ENCODE data around the gene MMRN2.

MMRN2 gene

DNA sequence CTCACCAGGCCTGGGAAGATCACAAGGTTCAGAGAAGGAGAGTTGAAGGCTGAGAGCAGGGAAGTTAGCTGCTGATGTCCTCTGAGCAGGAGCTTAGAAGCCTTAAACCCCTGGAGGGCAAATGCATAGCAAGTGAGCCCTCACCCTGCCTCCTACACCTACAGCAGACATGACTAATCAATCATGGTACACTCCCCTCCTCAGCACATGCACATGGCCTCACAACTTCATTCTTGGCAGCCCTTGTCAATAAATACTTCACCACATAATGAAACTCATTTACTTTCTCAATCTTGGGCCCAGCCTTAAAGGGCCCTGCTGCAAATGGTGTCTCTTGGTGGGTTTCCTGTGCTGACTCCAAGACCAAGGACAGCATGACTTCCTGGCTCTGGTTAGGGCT, 12.9 kb downstream of the MMRN2 start:
- H3K4me1 Mint-ChIP-seq: peaks cover 15% of the 10 kb centered on the region
- no peak overlapping the region for H3K4me3 Mint-ChIP-seq
- H3K27me3 Mint-ChIP-seq (ENCODE audit: low read depth): peaks cover 7% of the 10 kb centered on the region
- H3K27ac Mint-ChIP-seq: peak overlapping the region in 1 of 3 experiments; percentile 38
- TF ChIP-seq, protein P1, sequence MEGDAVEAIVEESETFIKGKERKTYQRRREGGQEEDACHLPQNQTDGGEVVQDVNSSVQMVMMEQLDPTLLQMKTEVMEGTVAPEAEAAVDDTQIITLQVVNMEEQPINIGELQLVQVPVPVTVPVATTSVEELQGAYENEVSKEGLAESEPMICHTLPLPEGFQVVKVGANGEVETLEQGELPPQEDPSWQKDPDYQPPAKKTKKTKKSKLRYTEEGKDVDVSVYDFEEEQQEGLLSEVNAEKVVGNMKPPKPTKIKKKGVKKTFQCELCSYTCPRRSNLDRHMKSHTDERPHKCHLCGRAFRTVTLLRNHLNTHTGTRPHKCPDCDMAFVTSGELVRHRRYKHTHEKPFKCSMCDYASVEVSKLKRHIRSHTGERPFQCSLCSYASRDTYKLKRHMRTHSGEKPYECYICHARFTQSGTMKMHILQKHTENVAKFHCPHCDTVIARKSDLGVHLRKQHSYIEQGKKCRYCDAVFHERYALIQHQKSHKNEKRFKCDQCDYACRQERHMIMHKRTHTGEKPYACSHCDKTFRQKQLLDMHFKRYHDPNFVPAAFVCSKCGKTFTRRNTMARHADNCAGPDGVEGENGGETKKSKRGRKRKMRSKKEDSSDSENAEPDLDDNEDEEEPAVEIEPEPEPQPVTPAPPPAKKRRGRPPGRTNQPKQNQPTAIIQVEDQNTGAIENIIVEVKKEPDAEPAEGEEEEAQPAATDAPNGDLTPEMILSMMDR (IDR thresholded peaks at IDR 0.05; ENCODE audit: unreplicated experiment in 3 of 3): no peak
- H3K36me3 Mint-ChIP-seq (ENCODE audit: low read depth): no peaks in the 10 kb centered on the region
- peaks cover 7% of the 10 kb centered on the region for H3K9me3 Mint-ChIP-seq

DNA sequence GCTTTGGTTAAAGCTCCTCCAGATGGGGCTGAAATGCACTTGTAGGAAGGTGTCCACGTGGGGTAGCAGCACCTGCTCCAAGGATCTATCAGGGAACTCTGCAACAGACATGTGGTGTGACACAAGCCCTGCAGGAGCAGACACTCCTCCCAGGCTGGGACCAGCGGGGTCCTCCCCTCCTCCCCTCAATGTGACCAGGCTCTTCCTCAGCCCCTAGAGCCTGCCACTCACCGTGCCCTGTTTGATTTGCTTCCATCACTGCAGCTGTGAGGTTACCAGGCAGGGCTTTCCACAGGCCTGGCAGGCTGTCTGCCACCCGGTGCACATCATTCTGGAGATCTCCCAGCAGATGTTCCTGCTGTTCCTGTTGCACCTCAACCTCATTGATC, 13.4 kb downstream of the MMRN2 start:
- H3K4me3 Mint-ChIP-seq: no peak overlapping the region
- peaks cover 8% of the 10 kb centered on the region for H3K27me3 Mint-ChIP-seq (ENCODE audit: low read depth)
- H3K9me3 Mint-ChIP-seq: peaks cover 7% of the 10 kb centered on the region
- no peaks in the 10 kb centered on the region for H3K36me3 Mint-ChIP-seq (ENCODE audit: low read depth)
- peaks cover 16% of the 10 kb centered on the region for H3K4me1 Mint-ChIP-seq
- TF ChIP-seq, protein P1 (IDR thresholded peaks at IDR 0.05; ENCODE audit: unreplicated experiment in 3 of 3): no peak
- H3K27ac Mint-ChIP-seq: peak overlapping the region in 1 of 3 experiments; percentile 38

DNA sequence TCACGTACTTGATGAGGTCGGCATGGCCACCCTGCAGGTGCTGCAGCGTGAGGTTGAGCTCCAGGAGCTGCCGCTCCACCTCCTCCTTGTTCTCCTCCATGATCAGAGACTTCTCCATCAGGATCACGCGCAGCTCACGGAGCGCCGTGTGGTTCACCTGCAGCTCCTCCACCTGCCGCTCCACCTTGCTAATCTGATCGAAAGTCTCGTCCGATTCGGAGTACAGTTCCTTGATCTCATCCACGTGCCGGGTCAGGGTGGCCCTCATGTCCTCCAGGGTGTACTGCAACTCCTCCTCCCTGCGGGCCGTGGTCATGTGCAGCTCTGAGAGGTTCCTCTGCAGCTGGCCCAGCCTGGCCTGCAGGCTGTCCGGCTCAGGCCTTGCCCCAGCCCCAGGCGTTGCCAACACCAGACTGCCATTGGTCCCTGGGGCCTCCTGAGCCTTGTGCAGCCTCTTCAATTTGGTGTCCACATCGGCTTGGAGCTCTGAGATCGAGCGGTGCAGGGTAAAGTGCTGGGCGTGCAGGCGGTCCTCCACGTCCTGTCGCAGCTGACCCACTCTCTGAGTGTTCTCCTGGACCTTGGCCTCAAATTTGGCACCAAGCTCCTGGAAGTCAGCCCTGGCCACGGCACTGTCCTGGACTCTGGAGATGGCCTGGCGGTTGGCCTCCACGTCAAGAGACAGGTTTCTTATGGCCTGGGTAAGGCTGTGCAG, 13.9 kb downstream of the MMRN2 start:
- TF ChIP-seq, protein P1 (IDR thresholded peaks at IDR 0.05; ENCODE audit: unreplicated experiment in 3 of 3): no peak
- Mint-ChIP-seq H3K9me3 (peaks cover 4% of the 10 kb centered on the region), H3K4me1 (peaks cover 16% of the 10 kb centered on the region), H3K36me3 (ENCODE audit: low read depth) (no peaks in the 10 kb centered on the region), H3K4me3 (no peak overlapping the region), H3K27me3 (ENCODE audit: low read depth) (peaks cover 8% of the 10 kb centered on the region), H3K27ac (no peak overlapping the region)

DNA sequence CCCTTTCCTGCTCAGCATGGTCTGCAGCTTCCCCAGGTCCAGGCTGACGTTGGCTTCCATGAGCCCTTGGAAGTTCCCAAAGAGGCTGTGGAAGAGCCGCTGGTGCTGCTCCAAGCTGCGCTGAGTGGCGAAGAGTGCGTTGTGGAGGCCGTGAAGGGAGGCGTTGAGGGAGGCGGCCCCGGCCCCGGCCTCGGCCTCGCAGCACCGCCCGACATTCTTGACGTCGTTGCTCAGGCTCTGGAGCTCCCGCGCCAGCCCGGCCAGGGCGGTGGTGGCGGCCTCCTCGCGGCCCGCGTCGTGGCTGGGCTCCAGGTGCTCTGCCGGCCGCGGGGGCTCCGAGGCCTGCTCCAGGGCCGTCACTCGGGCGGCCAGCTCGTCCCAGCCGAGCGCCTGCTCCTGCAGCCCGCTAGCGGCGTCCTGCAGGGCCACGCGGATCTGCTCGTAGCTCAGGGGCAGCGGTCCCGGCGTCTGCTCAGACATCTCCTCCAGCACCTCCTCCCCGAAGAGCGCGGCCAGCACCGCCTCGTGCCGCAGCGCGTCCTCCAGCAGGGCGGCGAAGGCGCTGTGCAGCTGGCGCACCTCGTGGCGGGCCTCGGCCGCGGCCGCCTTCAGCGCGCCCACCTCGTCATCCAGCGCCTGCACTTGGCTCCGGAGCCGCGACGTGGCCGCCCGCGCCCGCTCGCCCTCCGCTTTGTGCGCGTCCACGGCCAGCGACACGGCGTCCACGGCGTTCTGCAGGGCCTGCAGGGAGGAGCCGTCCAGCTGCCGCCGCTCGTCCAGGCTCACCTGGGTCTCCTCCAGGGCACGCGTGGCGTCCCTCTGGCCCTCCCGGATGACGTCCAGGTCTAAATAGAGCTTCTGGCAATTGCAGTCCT, 14.7 kb downstream of the MMRN2 start:
- peaks cover 16% of the 10 kb centered on the region for H3K4me1 Mint-ChIP-seq
- no peak overlapping the region for H3K27ac Mint-ChIP-seq
- TF ChIP-seq, protein P1 (IDR thresholded peaks at IDR 0.05; ENCODE audit: unreplicated experiment in 3 of 3): no peak
- H3K9me3 Mint-ChIP-seq: no peaks in the 10 kb centered on the region
- H3K4me3 Mint-ChIP-seq: no peak overlapping the region
- H3K27me3 Mint-ChIP-seq (ENCODE audit: low read depth): peaks cover 6% of the 10 kb centered on the region
- no peaks in the 10 kb centered on the region for H3K36me3 Mint-ChIP-seq (ENCODE audit: low read depth)

DNA sequence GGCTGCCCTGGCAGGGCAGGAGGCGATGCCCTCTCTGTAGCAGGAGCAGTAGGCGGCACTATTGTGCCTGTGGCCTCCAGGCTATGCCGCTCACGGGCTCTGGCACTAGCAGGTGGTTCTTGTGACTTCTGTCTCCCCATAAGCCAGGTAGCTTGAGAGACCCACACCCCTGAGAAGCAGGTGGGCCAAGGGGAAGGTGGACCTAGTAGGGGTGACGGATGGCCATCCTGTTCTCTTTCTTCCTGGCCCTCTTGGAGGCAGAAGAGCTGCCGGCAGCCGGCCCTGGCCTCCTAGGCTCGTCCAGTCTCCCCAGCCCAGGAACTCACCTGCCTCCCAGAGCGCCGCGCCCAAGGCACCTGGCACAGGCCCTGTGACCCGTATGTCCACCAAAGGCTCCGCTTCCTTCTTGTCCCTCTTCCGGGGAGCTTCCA, 15.4 kb downstream of the MMRN2 start:
- H3K27me3 Mint-ChIP-seq (ENCODE audit: low read depth): peaks cover 4% of the 10 kb centered on the region
- H3K27ac Mint-ChIP-seq: no peak overlapping the region
- no peaks in the 10 kb centered on the region for H3K9me3 Mint-ChIP-seq
- TF ChIP-seq, protein P1 (IDR thresholded peaks at IDR 0.05; ENCODE audit: unreplicated experiment in 3 of 3): no peak
- H3K4me1 Mint-ChIP-seq: peaks cover 16% of the 10 kb centered on the region
- no peaks in the 10 kb centered on the region for H3K36me3 Mint-ChIP-seq (ENCODE audit: low read depth)
- no peak overlapping the region for H3K4me3 Mint-ChIP-seq

Data from nephron (organoid).